Activated naive CD4-positive, alpha-beta T cell treated with anti-CD3 and anti-CD28 coated beads, Interleukin-2, amount 50 U/mL, for 24 hours (primary cell): Measurements from ENCODE around the gene PDCD11.
A peak's percentile ranks its signal among the peaks of the same experiment; 100 is the strongest.
"Not testable (repeated sequence)": the region's sequence is repeated elsewhere in the genome, so short reads cannot be mapped to it uniquely, and the experiment has no call there.

ENCODE experiments used
- H3K27ac Mint-ChIP-seq: one replicate; pipeline ENCODE4 v1.8.0; 2021; ENCODE audit warnings: mild to moderate bottlenecking, mixed read lengths
- H3K27me3 Mint-ChIP-seq: one replicate; pipeline ENCODE4 v1.8.0; 2021; ENCODE audit warnings: mixed read lengths
- H3K36me3 Mint-ChIP-seq: one replicate; pipeline ENCODE4 v1.8.0; 2021; ENCODE audit warnings: mixed read lengths
- H3K4me1 Mint-ChIP-seq: one replicate; pipeline ENCODE4 v1.8.0; 2021; ENCODE audit warnings: mixed read lengths
- H3K4me3 Mint-ChIP-seq: one replicate; pipeline ENCODE4 v1.8.0; 2021; ENCODE audit warnings: mild to moderate bottlenecking, mixed read lengths
- H3K9me3 Mint-ChIP-seq: one replicate; pipeline ENCODE4 v1.8.0; 2021; ENCODE audit warnings: mixed read lengths

Gene PDCD11

GRCh38 chr10:103394180-103394579 is 2.2 kb upstream of the PDCD11 start:
- H3K4me3 Mint-ChIP-seq: peak overlapping the region; percentile 78
- peak overlapping the region; percentile 35 for H3K27ac Mint-ChIP-seq
- no peaks in the 10 kb centered on the region for H3K9me3 Mint-ChIP-seq
- peaks cover 57% of the 10 kb centered on the region for H3K4me1 Mint-ChIP-seq
- no peaks in the 10 kb centered on the region for H3K27me3 Mint-ChIP-seq
- peaks cover 25% of the 10 kb centered on the region for H3K36me3 Mint-ChIP-seq

- H3K9me3 Mint-ChIP-seq: no peaks in the 10 kb centered on the region
- peak overlapping the region; percentile 88 for H3K27ac Mint-ChIP-seq
- peak overlapping the region; percentile 100 for H3K4me3 Mint-ChIP-seq
- no peaks in the 10 kb centered on the region for H3K27me3 Mint-ChIP-seq
- peaks cover 65% of the 10 kb centered on the region for H3K4me1 Mint-ChIP-seq
- peaks cover 31% of the 10 kb centered on the region for H3K36me3 Mint-ChIP-seq
These were observed 716 bp upstream of the PDCD11 start for GRCh38 chr10:103395754-103396066.

- Mint-ChIP-seq H3K27me3 (no peaks in the 10 kb centered on the region), H3K4me3 (peak overlapping the region; percentile 100), H3K4me1 (peaks cover 65% of the 10 kb centered on the region), H3K36me3 (peaks cover 33% of the 10 kb centered on the region), H3K27ac (peak overlapping the region; percentile 97), H3K9me3 (no peaks in the 10 kb centered on the region)
These were observed 312 bp downstream of the PDCD11 start for GRCh38 chr10:103396789-103397087.

- peak overlapping the region; percentile 97 for H3K27ac Mint-ChIP-seq
- H3K9me3 Mint-ChIP-seq: no peaks in the 10 kb centered on the region
- H3K4me1 Mint-ChIP-seq: peaks cover 65% of the 10 kb centered on the region
- peak overlapping the region; percentile 100 for H3K4me3 Mint-ChIP-seq
- no peaks in the 10 kb centered on the region for H3K27me3 Mint-ChIP-seq
- H3K36me3 Mint-ChIP-seq: peaks cover 33% of the 10 kb centered on the region
These were observed 882 bp downstream of the PDCD11 start for GRCh38 chr10:103397191-103397825.

- H3K27ac Mint-ChIP-seq: no peak overlapping the region
- no peaks in the 10 kb centered on the region for H3K9me3 Mint-ChIP-seq
- no peaks in the 10 kb centered on the region for H3K27me3 Mint-ChIP-seq
- H3K4me3 Mint-ChIP-seq: no peak overlapping the region
- H3K4me1 Mint-ChIP-seq: no peaks in the 10 kb centered on the region
- peaks cover 24% of the 10 kb centered on the region for H3K36me3 Mint-ChIP-seq
These were observed 17.1 kb downstream of the PDCD11 start for GRCh38 chr10:103413564-103413963.

- Mint-ChIP-seq H3K4me3 (no peak overlapping the region), H3K27ac (no peak overlapping the region), H3K4me1 (no peaks in the 10 kb centered on the region), H3K9me3 (no peaks in the 10 kb centered on the region), H3K36me3 (peaks cover 19% of the 10 kb centered on the region), H3K27me3 (no peaks in the 10 kb centered on the region)
These were observed 19.2 kb downstream of the PDCD11 start for GRCh38 chr10:103415581-103415980.

GRCh38 chr10:103416436-103417147 is 20.2 kb downstream of the PDCD11 start:
- no peak overlapping the region for H3K27ac Mint-ChIP-seq

GRCh38 chr10:103417148-103417469 is 20.7 kb downstream of the PDCD11 start:
- H3K4me3 Mint-ChIP-seq, H3K9me3 Mint-ChIP-seq, H3K27ac Mint-ChIP-seq, H3K4me1 Mint-ChIP-seq, H3K27me3 Mint-ChIP-seq: not testable (repeated sequence)
- peaks cover 21% of the 10 kb centered on the region for H3K36me3 Mint-ChIP-seq

More at GRCh38 chr10:103416436-103417147, 20.2 kb downstream of the PDCD11 start:
- no peaks in the 10 kb centered on the region for H3K9me3 Mint-ChIP-seq
- H3K27me3 Mint-ChIP-seq: no peaks in the 10 kb centered on the region
- no peak overlapping the region for H3K4me3 Mint-ChIP-seq
- H3K36me3 Mint-ChIP-seq: peaks cover 21% of the 10 kb centered on the region
- no peaks in the 10 kb centered on the region for H3K4me1 Mint-ChIP-seq

- Mint-ChIP-seq H3K4me1 (no peaks in the 10 kb centered on the region), H3K27ac (no peak overlapping the region), H3K9me3 (no peaks in the 10 kb centered on the region), H3K27me3 (no peaks in the 10 kb centered on the region), H3K4me3 (no peak overlapping the region), H3K36me3 (peaks cover 24% of the 10 kb centered on the region)
These were observed 21.2 kb downstream of the PDCD11 start for GRCh38 chr10:103417601-103418000.

GRCh38 chr10:103419101-103419500 is 22.7 kb downstream of the PDCD11 start:
- Mint-ChIP-seq H3K27ac (no peak overlapping the region), H3K36me3 (peaks cover 30% of the 10 kb centered on the region), H3K27me3 (no peaks in the 10 kb centered on the region), H3K4me1 (no peaks in the 10 kb centered on the region), H3K4me3 (no peak overlapping the region), H3K9me3 (no peaks in the 10 kb centered on the region)

- no peak overlapping the region for H3K27ac Mint-ChIP-seq
- no peak overlapping the region for H3K4me3 Mint-ChIP-seq
- H3K27me3 Mint-ChIP-seq: no peaks in the 10 kb centered on the region
- H3K36me3 Mint-ChIP-seq: peaks cover 26% of the 10 kb centered on the region
- H3K9me3 Mint-ChIP-seq: no peaks in the 10 kb centered on the region
- H3K4me1 Mint-ChIP-seq: peaks cover 10% of the 10 kb centered on the region
These were observed 27.3 kb downstream of the PDCD11 start for GRCh38 chr10:103423748-103424147.

- Mint-ChIP-seq H3K27me3 (no peaks in the 10 kb centered on the region), H3K27ac (no peak overlapping the region), H3K4me1 (peaks cover 21% of the 10 kb centered on the region), H3K4me3 (no peak overlapping the region), H3K36me3 (peaks cover 27% of the 10 kb centered on the region), H3K9me3 (no peaks in the 10 kb centered on the region)
These were observed 31.4 kb downstream of the PDCD11 start for GRCh38 chr10:103427866-103428265.

GRCh38 chr10:103428989-103429643 is 32.7 kb downstream of the PDCD11 start:
- H3K36me3 Mint-ChIP-seq: peaks cover 22% of the 10 kb centered on the region
- H3K4me1 Mint-ChIP-seq: peaks cover 21% of the 10 kb centered on the region
- H3K27me3 Mint-ChIP-seq: no peaks in the 10 kb centered on the region
- no peaks in the 10 kb centered on the region for H3K9me3 Mint-ChIP-seq
- no peak overlapping the region for H3K4me3 Mint-ChIP-seq
- no peak overlapping the region for H3K27ac Mint-ChIP-seq

- H3K27ac Mint-ChIP-seq: peak overlapping the region; percentile 2
- H3K36me3 Mint-ChIP-seq: peaks cover 17% of the 10 kb centered on the region
- H3K4me1 Mint-ChIP-seq: peaks cover 21% of the 10 kb centered on the region
- no peaks in the 10 kb centered on the region for H3K27me3 Mint-ChIP-seq
- H3K4me3 Mint-ChIP-seq: peak overlapping the region; percentile 19
- no peaks in the 10 kb centered on the region for H3K9me3 Mint-ChIP-seq
These were observed 33.2 kb downstream of the PDCD11 start for GRCh38 chr10:103429647-103430046.

GRCh38 chr10:103431902-103432301 is 35.5 kb downstream of the PDCD11 start:
- H3K4me3 Mint-ChIP-seq: no peak overlapping the region
- H3K9me3 Mint-ChIP-seq: no peaks in the 10 kb centered on the region
- H3K36me3 Mint-ChIP-seq: peaks cover 16% of the 10 kb centered on the region
- peaks cover 21% of the 10 kb centered on the region for H3K4me1 Mint-ChIP-seq
- H3K27me3 Mint-ChIP-seq: no peaks in the 10 kb centered on the region
- no peak overlapping the region for H3K27ac Mint-ChIP-seq

- Mint-ChIP-seq H3K27me3 (no peaks in the 10 kb centered on the region), H3K27ac (no peak overlapping the region), H3K4me1 (peaks cover 10% of the 10 kb centered on the region), H3K36me3 (peaks cover 15% of the 10 kb centered on the region), H3K4me3 (no peak overlapping the region), H3K9me3 (no peaks in the 10 kb centered on the region)
These were observed 37.4 kb downstream of the PDCD11 start for GRCh38 chr10:103433858-103434257.
